Measurements from ENCODE around the gene MROH2A. TPM values are rescaled to one million over a fixed set of nuclear protein-coding genes. Genes with fewer than 3 reads are reported as not detected.

Gene MROH2A
- total RNA-seq, 1 experiment from 2014 or later = not detected

DNA sequence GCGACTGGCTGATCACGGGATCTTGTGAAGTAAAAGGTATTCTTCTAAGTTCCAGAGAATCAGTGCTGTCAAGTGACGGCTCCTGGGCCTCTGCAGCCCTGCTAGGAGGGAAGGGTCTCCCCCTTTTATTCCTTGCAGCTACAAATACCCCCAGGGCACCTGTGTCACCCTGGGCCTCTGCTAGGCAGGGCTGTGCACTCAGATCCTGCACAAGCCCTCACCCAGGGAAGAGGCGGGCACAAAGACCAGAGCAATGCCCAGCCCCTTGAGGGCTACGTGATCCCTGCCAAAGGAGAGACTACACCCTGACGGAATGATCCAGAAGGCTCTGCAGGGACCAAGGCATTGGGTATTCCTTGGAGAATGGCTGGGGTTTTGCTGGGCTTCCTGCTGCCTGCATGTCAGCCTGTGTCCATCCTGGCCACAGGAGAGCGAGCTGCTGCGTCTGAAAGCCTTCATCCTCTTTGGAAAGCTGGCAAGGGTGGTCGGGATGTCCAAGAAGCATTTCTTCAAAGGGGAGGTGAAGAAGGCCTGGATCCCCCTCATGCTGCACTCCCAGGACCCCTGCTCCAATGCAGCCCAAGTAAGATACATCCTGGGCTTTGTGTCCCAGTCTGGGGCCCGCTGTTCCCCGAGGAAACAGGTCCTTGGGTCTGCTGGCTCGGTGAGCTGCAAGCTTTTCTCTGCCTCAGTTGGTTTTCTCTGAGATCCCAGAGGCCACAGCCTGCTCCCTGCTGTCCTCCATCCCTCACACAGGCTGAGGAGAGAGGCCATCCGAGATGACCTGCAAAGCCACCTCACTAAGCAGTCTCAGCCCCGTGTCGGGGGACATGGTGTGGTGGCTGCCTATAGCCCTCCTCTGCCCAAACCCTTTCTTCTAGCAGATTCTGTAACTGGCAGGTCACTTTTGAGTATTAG, 51.3 kb downstream of the MROH2A start:
- DNase-seq = no peak

DNA sequence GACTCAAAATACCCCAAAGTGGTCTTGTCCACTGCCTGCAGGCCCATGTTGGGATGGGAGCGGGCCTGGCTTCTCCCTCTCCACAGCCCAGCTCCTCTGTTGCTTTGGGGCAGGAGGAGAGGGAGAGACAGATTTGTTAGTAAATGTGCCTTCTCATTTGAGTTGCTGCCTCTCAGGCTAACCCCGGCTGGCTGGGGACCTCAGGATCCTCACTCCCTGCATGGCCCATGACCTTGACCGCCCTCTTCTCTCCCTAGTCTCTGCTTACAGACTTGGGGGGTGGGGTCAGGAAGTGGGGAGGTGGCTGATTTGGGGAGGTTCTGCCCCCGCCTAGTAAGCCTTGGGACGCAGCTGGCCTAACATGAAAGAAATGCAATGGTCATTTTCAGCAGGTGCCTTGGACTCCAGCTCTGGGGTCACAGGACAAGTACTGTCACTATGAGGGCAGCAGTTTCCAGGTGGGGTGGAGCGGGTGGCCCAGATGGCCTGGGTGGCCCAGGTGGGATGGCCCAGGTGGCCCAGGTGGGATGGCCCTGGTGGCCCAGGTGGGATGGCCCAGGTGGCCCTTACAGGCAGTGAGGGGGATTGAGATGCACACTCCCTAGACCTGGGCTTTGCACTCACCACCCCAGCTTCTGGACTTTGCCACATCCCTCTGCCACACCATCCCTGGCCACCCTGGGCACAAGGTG, 52.1 kb downstream of the MROH2A start:
- H3K4me3 ChIP-seq (ENCODE audit: insufficient read depth, low read depth, low read length) = no peak overlapping the region
- H3K27me3 ChIP-seq (ENCODE audit: control insufficient read depth, insufficient read depth, low read length) = no peaks in the 10 kb centered on the region
- H3K36me3 ChIP-seq (replicated peaks; ENCODE audit: control insufficient read depth, insufficient read depth, low read length) = peaks cover 2% of the 10 kb centered on the region
- no peak for DNase-seq

More for the DNA sequence above, 51.3 kb downstream of the MROH2A start:
- Histone ChIP-seq H3K36me3 (replicated peaks; ENCODE audit: control insufficient read depth, insufficient read depth, low read length) (peaks cover 2% of the 10 kb centered on the region), H3K4me3 (ENCODE audit: insufficient read depth, low read depth, low read length) (no peak overlapping the region), H3K27me3 (ENCODE audit: control insufficient read depth, insufficient read depth, low read length) (no peaks in the 10 kb centered on the region)

DNA sequence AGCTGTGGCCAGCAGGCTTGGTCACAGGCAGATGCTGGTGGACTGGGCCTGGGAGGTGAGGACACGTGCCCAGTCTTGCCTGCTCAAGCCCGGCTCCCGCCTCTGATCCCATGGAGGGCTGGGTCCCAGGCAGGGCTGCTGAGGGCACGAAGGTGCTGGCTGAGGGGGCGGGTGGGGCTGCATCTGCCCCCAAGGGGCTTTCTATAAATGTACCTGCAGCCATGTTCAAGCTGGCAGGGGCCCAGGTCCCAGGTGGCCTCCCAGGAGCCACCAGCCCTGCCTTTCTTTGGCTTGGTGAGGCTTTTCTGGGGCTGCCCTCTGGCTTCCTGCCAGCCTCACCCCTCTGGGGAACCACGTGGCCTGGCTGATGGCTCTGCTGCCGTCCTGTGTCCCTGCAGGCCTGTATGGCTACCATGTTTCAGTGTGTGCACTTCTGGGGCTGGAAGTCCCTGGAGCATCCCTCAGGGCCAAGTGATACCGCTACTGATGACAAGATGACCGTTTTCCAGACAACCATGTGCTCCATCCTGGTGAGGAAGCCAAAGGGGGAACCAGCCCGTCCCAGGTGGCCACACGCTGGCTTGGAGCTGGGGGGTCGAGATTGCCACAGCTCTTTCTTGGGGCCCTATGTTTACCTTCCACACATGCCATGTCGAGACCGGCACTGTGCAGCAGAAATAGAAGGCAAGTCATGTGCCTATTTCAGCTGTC, 53.0 kb downstream of the MROH2A start:
- H3K4me3 ChIP-seq (ENCODE audit: insufficient read depth, low read depth, low read length) = no peak overlapping the region
- no peak for DNase-seq
- peaks cover 9% of the 10 kb centered on the region for H3K36me3 ChIP-seq (replicated peaks; ENCODE audit: control insufficient read depth, insufficient read depth, low read length)

DNA sequence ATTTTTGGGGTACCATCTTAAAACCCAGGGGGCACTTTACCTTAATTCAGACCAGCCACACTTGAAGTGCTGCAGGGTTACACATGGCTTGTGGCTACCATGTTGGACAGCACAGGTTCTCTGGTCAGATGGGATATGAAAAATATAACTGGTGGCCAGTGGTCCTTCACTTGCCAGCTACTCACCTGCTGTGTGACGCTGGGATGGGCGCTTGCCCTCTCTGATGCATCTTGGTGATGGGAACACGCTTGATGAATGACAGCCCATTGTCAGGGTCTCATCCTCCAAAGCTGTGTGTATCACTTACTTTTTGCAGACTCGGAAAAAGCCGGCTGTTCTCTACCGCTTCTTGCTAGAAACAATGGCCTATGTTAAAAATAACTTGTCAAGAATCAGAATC, 53.7 kb downstream of the MROH2A start:
- H3K27me3 ChIP-seq (ENCODE audit: control insufficient read depth, insufficient read depth, low read length) = no peaks in the 10 kb centered on the region
- no peak overlapping the region for H3K4me3 ChIP-seq (ENCODE audit: insufficient read depth, low read depth, low read length)
- no peak for DNase-seq
- peaks cover 11% of the 10 kb centered on the region for H3K36me3 ChIP-seq (replicated peaks; ENCODE audit: control insufficient read depth, insufficient read depth, low read length)

More for the DNA sequence above, 53.0 kb downstream of the MROH2A start:
- no peaks in the 10 kb centered on the region for H3K27me3 ChIP-seq (ENCODE audit: control insufficient read depth, insufficient read depth, low read length)

DNA sequence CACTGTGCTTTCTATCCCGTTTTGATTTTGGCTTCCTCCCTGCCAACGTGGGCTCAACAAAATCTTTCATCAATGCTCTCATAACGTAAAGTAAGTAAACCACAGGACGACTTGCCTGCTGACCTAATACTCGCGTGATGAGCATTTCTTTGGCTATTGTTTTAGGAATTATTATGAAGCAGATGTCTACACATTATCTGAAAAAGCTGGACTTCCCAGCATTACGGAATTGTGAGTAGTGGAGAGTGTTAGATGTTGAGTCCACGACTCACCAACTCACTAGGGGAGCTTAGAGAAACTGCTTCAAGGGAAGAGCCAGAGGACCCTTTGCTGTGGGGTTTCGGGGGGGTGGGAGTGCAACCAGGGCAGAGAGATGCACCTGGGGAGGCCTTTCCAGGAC, 54.3 kb downstream of the MROH2A start:
- no peak for DNase-seq
- Histone ChIP-seq H3K27me3 (ENCODE audit: control insufficient read depth, insufficient read depth, low read length) (no peaks in the 10 kb centered on the region), H3K36me3 (replicated peaks; ENCODE audit: control insufficient read depth, insufficient read depth, low read length) (peaks cover 11% of the 10 kb centered on the region), H3K4me3 (ENCODE audit: insufficient read depth, low read depth, low read length) (no peak overlapping the region)

DNA sequence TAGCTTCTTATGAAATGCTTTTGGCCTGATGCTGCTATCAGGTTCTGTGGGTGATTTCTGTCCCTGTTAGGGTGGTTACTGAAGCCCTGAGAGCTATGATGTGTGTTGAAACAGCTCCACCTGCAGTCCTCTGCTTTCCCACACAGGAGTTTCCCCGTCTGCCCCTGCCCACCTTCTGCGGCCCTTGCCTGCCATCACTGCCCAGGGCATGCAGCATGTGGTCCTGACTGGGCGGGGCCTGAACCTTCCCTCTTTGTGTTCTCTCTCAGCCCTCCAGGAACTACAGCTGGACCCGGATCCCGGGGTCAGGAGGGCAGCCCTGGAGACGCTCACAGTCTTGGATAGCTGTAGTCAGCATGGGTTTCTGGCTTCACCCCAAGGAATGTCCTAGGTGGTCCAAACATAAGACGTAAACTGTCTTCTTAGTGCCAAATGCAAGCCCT, 54.8 kb downstream of the MROH2A start:
- peaks cover 12% of the 10 kb centered on the region for H3K36me3 ChIP-seq (replicated peaks; ENCODE audit: control insufficient read depth, insufficient read depth, low read length)
- no peak overlapping the region for H3K4me3 ChIP-seq (ENCODE audit: insufficient read depth, low read depth, low read length)
- DNase-seq = peak; percentile 92
- no peaks in the 10 kb centered on the region for H3K27me3 ChIP-seq (ENCODE audit: control insufficient read depth, insufficient read depth, low read length)

DNA sequence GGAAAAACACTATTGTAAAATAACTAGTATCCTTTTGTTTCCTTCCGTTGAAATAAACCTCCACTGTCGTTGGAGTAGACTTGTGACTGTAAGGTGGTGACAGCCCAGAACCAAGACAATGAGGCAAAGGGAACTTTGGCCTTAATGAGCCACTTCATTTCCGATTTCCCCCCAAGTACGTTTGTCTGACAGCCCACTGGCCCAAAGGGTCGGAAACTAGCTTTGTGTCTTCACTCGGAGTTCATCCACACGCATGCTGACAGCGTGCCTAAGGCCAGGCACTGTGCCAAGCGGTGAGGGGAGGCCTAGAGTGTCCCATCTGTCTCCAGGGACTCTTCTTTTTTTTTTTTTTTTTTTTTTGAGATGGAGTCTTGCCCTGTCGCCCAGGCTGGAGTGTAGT, 55.2 kb downstream of the MROH2A start:
- Histone ChIP-seq H3K27me3 (ENCODE audit: control insufficient read depth, insufficient read depth, low read length) (no peaks in the 10 kb centered on the region), H3K36me3 (replicated peaks; ENCODE audit: control insufficient read depth, insufficient read depth, low read length) (peaks cover 16% of the 10 kb centered on the region), H3K4me3 (ENCODE audit: insufficient read depth, low read depth, low read length) (no peak overlapping the region)
- no peak for DNase-seq

DNA sequence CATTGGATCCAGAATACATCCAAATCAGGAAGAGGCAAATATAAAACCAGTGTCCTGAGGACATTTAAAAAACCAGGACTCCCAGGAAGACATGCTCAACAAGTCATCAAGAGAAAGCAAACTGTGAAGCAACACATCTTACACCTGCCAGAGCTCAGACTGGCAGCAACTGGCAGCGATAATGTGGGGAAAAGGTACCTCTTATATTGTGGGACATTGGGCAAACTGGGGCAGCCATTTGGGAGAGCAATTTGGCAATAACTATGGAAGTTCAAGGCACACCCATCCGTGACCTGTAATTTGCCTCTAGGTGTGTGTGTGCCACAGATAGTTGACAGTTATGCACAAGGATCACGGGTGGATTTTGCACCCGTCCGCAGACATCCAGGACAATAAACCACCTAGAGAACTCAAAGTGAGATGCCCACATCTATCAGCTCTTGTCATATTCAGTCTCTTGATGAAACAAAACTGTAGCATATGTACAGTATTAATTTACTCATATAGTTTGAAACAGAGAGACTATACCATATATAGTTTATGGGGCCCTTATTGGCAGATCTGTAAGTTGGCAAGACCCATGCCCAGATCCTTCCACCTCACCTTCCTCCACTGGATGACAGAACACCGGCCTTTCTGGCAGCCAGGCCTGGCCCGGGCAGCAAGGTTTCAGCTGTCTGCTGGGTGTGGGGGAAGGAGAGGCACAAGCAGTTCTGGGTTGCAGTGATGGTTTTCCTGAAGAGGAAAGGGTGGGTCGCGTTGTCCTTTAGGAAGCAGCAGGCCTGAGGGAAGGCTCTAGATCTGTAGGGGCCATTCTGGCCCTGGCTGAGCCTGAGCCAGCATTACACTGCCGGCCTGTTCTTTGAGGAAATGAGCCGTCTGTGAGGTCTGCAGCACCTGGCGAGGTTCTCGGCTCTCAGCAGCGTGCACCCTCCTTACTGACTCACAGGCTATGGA, 57.4 kb downstream of the MROH2A start:
- DNase-seq = no peak
- no peaks in the 10 kb centered on the region for H3K27me3 ChIP-seq (ENCODE audit: control insufficient read depth, insufficient read depth, low read length)
- H3K36me3 ChIP-seq (replicated peaks; ENCODE audit: control insufficient read depth, insufficient read depth, low read length) = peaks cover 36% of the 10 kb centered on the region

DNA sequence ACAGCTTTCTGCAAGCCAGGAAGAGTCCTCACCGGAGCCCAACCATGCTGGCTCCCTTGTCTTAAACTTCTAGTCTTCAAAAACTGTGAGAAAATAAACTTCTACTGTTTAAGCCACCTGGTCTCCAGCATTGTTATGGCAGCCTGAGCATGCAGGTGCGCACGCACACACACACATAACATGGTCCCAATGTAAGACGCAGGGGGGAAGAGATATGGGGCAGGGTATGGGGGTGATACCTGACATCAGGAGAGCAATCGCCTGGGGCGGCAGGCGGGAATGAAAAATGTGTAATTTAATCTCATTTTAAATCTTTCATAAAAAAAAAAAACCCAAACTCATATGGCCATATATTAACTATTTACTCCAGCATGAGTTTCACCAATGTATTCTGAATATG, 58.2 kb downstream of the MROH2A start:
- H3K4me3 ChIP-seq (ENCODE audit: insufficient read depth, low read depth, low read length) = no peak overlapping the region
- no peaks in the 10 kb centered on the region for H3K27me3 ChIP-seq (ENCODE audit: control insufficient read depth, insufficient read depth, low read length)
- no peak for DNase-seq

More for the DNA sequence above, 57.4 kb downstream of the MROH2A start:
- no peak overlapping the region for H3K4me3 ChIP-seq (ENCODE audit: insufficient read depth, low read depth, low read length)

DNA sequence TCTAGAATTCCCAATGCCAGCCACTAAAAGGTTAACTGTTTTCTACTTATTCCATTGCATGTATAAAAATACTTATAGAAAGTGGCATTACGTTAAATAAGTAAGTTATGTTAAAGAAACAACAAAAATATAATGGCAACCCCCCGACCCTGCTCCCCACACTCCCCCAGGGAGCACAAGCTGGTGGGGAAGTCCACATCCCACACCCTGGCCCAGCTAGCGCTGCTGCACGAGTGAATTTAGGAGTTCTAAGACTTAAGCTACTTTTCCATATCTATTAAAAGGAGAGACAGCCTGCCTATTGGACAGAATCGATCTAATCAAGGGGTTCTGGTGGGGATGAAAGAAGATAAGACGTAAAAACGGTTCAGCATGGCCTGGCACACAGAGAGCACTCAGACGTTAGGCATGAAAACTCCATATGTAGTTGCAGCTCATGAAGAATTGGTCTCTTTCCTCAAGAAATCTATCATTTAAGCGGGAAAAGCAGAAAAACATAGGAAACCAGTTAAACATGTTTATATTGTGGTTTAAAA, 59.6 kb downstream of the MROH2A start:
- no peak for DNase-seq
- peaks cover 57% of the 10 kb centered on the region for H3K36me3 ChIP-seq (replicated peaks; ENCODE audit: control insufficient read depth, insufficient read depth, low read length)

More for the DNA sequence above, 58.2 kb downstream of the MROH2A start:
- peaks cover 45% of the 10 kb centered on the region for H3K36me3 ChIP-seq (replicated peaks; ENCODE audit: control insufficient read depth, insufficient read depth, low read length)

DNA sequence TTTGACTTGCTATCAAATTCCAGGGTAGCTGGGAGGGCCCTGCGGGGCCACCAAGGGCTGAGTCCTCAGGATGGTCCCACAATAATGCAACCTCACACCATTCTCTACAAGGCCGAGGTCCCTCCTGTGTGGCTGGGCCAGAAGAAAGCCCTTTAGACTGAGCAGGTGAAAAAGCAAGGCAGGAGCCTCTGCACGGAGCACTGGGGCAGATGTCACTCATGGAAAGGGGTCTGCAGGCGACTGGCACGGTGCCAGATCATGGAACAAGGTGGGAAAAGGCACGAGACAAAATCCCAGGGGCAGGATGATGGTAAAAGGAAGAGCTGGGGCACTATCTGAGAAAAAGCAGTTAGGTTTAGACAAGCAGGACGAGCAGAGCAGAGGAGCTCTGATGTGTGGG, 60.1 kb downstream of the MROH2A start:
- no peak overlapping the region for H3K4me3 ChIP-seq (ENCODE audit: insufficient read depth, low read depth, low read length)

More for the DNA sequence above, 59.6 kb downstream of the MROH2A start:
- Histone ChIP-seq H3K4me3 (ENCODE audit: insufficient read depth, low read depth, low read length) (no peak overlapping the region), H3K27me3 (ENCODE audit: control insufficient read depth, insufficient read depth, low read length) (no peaks in the 10 kb centered on the region)

DNA sequence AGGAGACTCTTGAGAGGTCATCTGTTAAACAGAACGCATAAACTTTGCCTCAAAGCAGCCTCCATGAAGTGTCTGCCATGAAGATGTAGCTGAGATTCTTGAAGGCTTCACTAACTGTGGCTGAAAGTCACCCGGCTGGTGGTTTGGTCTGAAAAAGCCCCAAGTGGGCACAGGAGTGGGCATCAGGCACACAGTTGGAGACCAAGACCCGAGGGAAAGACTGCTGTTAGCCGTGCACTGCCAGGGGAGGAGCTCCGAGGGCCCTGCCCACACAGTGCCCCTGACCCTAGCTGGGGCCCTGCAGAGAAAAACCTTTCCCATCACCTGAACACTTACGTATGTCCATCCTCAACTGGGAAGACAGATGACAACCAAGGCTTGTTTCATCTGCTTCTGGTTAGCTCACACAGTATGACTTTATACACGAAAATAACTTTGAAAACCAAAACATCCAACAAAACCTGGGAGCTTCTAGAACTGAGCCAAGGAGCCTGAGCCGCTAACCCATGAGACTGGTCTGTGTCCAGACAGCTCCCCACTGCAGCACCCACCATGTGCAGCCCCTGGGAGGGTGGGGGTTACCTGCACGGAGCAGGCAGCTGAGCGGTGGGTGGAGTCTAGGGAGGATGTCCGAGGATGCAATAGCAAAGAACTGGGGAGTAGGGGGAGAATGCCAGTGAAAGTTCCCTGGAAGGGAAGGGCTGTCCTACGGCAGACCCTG, 60.8 kb downstream of the MROH2A start:
- Histone ChIP-seq H3K27me3 (ENCODE audit: control insufficient read depth, insufficient read depth, low read length) (no peaks in the 10 kb centered on the region), H3K36me3 (replicated peaks; ENCODE audit: control insufficient read depth, insufficient read depth, low read length) (peaks cover 67% of the 10 kb centered on the region), H3K4me3 (ENCODE audit: insufficient read depth, low read depth, low read length) (no peak overlapping the region)
- no peak for DNase-seq

More for the DNA sequence above, 60.1 kb downstream of the MROH2A start:
- H3K27me3 ChIP-seq (ENCODE audit: control insufficient read depth, insufficient read depth, low read length) = no peaks in the 10 kb centered on the region
- H3K36me3 ChIP-seq (replicated peaks; ENCODE audit: control insufficient read depth, insufficient read depth, low read length) = peaks cover 61% of the 10 kb centered on the region
- no peak for DNase-seq

DNA sequence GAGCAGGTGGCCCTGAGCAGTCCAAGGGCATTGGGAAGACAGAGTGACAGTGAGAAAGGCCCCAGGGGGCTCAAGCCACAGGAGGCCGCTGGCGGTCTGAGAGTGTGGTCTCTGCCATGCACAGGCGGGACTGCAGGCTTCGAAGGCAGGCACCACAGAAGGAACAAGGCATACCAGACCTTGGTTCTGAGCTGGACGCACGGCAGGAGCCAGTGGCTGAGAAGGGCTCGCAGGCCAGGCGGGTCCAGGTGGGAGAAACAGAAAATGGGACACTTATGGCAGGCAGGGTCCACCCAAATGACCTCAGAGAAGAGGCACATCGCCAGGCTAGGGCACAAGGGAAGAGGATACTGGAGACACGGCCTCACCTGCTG, 61.3 kb downstream of the MROH2A start:
- Histone ChIP-seq H3K36me3 (replicated peaks; ENCODE audit: control insufficient read depth, insufficient read depth, low read length) (peaks cover 70% of the 10 kb centered on the region), H3K27me3 (ENCODE audit: control insufficient read depth, insufficient read depth, low read length) (no peaks in the 10 kb centered on the region), H3K4me3 (ENCODE audit: insufficient read depth, low read depth, low read length) (no peak overlapping the region)
- no peak for DNase-seq

Data from H7 (cell line).